Trophoblast cell (in vitro differentiated cells and primary cell): ENCODE data around the gene ESR1.

Source experiments
- DNase-seq, 2 donors: peaks; one replicate each; pipeline ENCODE4 v3.0.0-alpha.2; 2016
- H2AFZ ChIP-seq: 2 replicates; pipeline ENCODE4 v1.6.1; 2013; ENCODE audit warnings: low read length, moderate library complexity, mild to moderate bottlenecking; ENCODE audit not compliant: insufficient read depth, poor library complexity
- H2AK5ac ChIP-seq: 2 replicates; pipeline ENCODE4 v1.6.1; 2013; ENCODE audit warnings: mild to moderate bottlenecking, low read length
- H2BK120ac ChIP-seq: 2 replicates; pipeline ENCODE4 v1.6.1; 2013; ENCODE audit warnings: low read length, mild to moderate bottlenecking, moderate library complexity; ENCODE audit not compliant: insufficient read depth, poor library complexity
- H2BK12ac ChIP-seq: 2 replicates; pipeline ENCODE4 v1.6.1; 2013; ENCODE audit warnings: mild to moderate bottlenecking, low read length, moderate library complexity
- H2BK5ac ChIP-seq: 2 replicates; pipeline ENCODE4 v1.6.1; 2013; ENCODE audit warnings: low read length, low read depth, moderate library complexity, mild to moderate bottlenecking; ENCODE audit not compliant: poor library complexity
- H3K14ac ChIP-seq: 2 replicates; pipeline ENCODE4 v1.6.1; 2013; ENCODE audit warnings: mild to moderate bottlenecking, low read length
- H3K18ac ChIP-seq: 2 replicates; pipeline ENCODE4 v1.6.1; 2013; ENCODE audit warnings: mild to moderate bottlenecking, low read length
- H3K23ac ChIP-seq: 2 replicates; pipeline ENCODE4 v1.6.1; 2013; ENCODE audit warnings: low read length
- H3K27ac ChIP-seq: 2 replicates; pipeline ENCODE4 v1.5.1; 2013; ENCODE audit warnings: low read depth, mild to moderate bottlenecking, inconsistent platforms, low read length, moderate library complexity
- H3K27me3 ChIP-seq: 2 replicates; pipeline ENCODE4 v1.6.1; 2013; ENCODE audit warnings: inconsistent platforms, mild to moderate bottlenecking, low read length, moderate library complexity; ENCODE audit not compliant: insufficient read depth
- H3K36me3 ChIP-seq, 2 experiments: 1 replicate in 1 of 2; 2 replicates in 1 of 2; pipeline ENCODE4 v1.6.1; 2013; ENCODE audit warnings: low read length in 2 of 2, mild to moderate bottlenecking in 2 of 2, moderate library complexity in 1 of 2; ENCODE audit not compliant: insufficient read depth in 2 of 2, control insufficient read depth in 1 of 2
- H3K4ac ChIP-seq: 2 replicates; pipeline ENCODE4 v1.6.1; 2013; ENCODE audit warnings: low read depth, mild to moderate bottlenecking, low read length, moderate library complexity
- H3K4me1 ChIP-seq, 2 experiments: 1 replicate in 1 of 2; 2 replicates in 1 of 2; pipeline ENCODE4 v1.6.1; 2013; ENCODE audit warnings: low read length in 2 of 2, mild to moderate bottlenecking in 2 of 2, moderate library complexity in 1 of 2; ENCODE audit not compliant: insufficient read depth in 2 of 2, control insufficient read depth in 1 of 2
- H3K4me2 ChIP-seq: 2 replicates; pipeline ENCODE4 v1.6.1; 2013; ENCODE audit warnings: inconsistent platforms, mild to moderate bottlenecking, low read length, moderate library complexity
- H3K4me3 ChIP-seq: 2 replicates; pipeline ENCODE4 v1.5.1; 2013; ENCODE audit warnings: mild to moderate bottlenecking, low read depth, low read length, inconsistent platforms
- H3K79me1 ChIP-seq: one replicate; pipeline ENCODE4 v1.6.1; 2013; ENCODE audit warnings: low read length
- H3K79me2 ChIP-seq: 2 replicates; pipeline ENCODE4 v1.6.1; 2013; ENCODE audit warnings: low read length, mild to moderate bottlenecking; ENCODE audit not compliant: control insufficient read depth, insufficient read depth, poor library complexity
- H3K9ac ChIP-seq: 2 replicates; pipeline ENCODE4 v1.6.1; 2013; ENCODE audit warnings: mild to moderate bottlenecking, low read length
- H3K9me3 ChIP-seq: 2 replicates; pipeline ENCODE4 v1.6.1; 2013; ENCODE audit warnings: low read depth, mild to moderate bottlenecking, control low read depth, inconsistent platforms, low read length; ENCODE audit not compliant: insufficient read depth
- H4K12ac ChIP-seq: 2 replicates; pipeline ENCODE4 v1.6.1; 2013; ENCODE audit warnings: low read depth, mild to moderate bottlenecking, low read length, moderate library complexity
- H4K8ac ChIP-seq: 2 replicates; pipeline ENCODE4 v1.6.1; 2013; ENCODE audit warnings: low read depth, mild to moderate bottlenecking, low read length, moderate library complexity
- H4K91ac ChIP-seq: one replicate; pipeline ENCODE4 v1.6.1; 2013; ENCODE audit warnings: low read depth, mild to moderate bottlenecking, low read length, moderate library complexity
- WGBS: extraction: QIAGEN DNeasy Blood & Tissue Kit; methylation state at CpG from one replicate; pipeline ENCODE4 v1.1.7; 2013; ENCODE audit warnings: missing lambda C conversion rate; ENCODE audit not compliant: insufficient read length, insufficient coverage; ENCODE audit errors: extremely low coverage; 5-methylcytosine and 5-hydroxymethylcytosine counted together

Gene ESR1

GRCh38 chr6:151916075-151916474 is 108.6 kb downstream of the ESR1 start:
- Histone ChIP-seq H3K36me3 (no peaks in the 10 kb centered on the region), H3K79me2 (no peaks in the 10 kb centered on the region), H2BK5ac (no peak overlapping the region), H4K8ac (no peak overlapping the region), H3K14ac (no peak overlapping the region), H3K23ac (no peak overlapping the region), H2AK5ac (no peak overlapping the region), H3K4me3 (no peak overlapping the region), H3K79me1 (no peaks in the 10 kb centered on the region), H3K4ac (no peak overlapping the region), H3K9ac (no peak overlapping the region), H4K12ac (no peak overlapping the region), H4K91ac (no peak overlapping the region), H2AFZ (no peak overlapping the region), H2BK120ac (no peak overlapping the region), H3K4me2 (no peak overlapping the region), H2BK12ac (no peak overlapping the region), H3K18ac (no peak overlapping the region), H3K9me3 (no peaks in the 10 kb centered on the region), H3K27ac (no peak overlapping the region), H3K27me3 (no peaks in the 10 kb centered on the region), H3K4me1 (no peaks in the 10 kb centered on the region)
- WGBS, result no CpG with 5 or more reads among the region's 3 CpGs
- DNase-seq, result peak in 1 of 2 donors; percentile 64

GRCh38 chr6:151916680-151917164 is 109.2 kb downstream of the ESR1 start:
- Histone ChIP-seq H3K4me3 (no peak overlapping the region), H4K12ac (no peak overlapping the region), H3K79me1 (no peaks in the 10 kb centered on the region), H3K27me3 (no peaks in the 10 kb centered on the region), H2AK5ac (no peak overlapping the region), H3K9ac (no peak overlapping the region), H3K9me3 (no peaks in the 10 kb centered on the region), H2AFZ (no peak overlapping the region), H3K36me3 (no peaks in the 10 kb centered on the region), H2BK12ac (no peak overlapping the region), H2BK5ac (no peak overlapping the region), H3K18ac (no peak overlapping the region), H3K4me2 (no peak overlapping the region), H4K91ac (no peak overlapping the region), H3K14ac (no peak overlapping the region), H3K4ac (no peak overlapping the region), H3K23ac (no peak overlapping the region), H2BK120ac (no peak overlapping the region), H3K79me2 (no peaks in the 10 kb centered on the region), H3K27ac (no peak overlapping the region), H4K8ac (no peak overlapping the region), H3K4me1 (no peaks in the 10 kb centered on the region)
- no CpG with 5 or more reads among the region's 3 CpGs for WGBS
- peak; percentile 56 to 82 for DNase-seq

GRCh38 chr6:151917531-151918329 is 110.2 kb downstream of the ESR1 start:
- no peak overlapping the region for H4K8ac ChIP-seq
- H3K27ac ChIP-seq, result no peak overlapping the region
- H3K36me3 ChIP-seq, result no peaks in the 10 kb centered on the region
- no CpG with 5 or more reads among the region's 6 CpGs for WGBS
- H3K4me1 ChIP-seq, result no peaks in the 10 kb centered on the region
- no peak overlapping the region for H2BK12ac ChIP-seq
- H2BK5ac ChIP-seq, result no peak overlapping the region
- no peak overlapping the region for H3K14ac ChIP-seq
- no peak overlapping the region for H2BK120ac ChIP-seq
- no peak overlapping the region for H2AFZ ChIP-seq
- no peak overlapping the region for H4K12ac ChIP-seq
- H3K9ac ChIP-seq, result no peak overlapping the region
- H2AK5ac ChIP-seq, result no peak overlapping the region
- no peaks in the 10 kb centered on the region for H3K79me2 ChIP-seq
- no peak overlapping the region for H4K91ac ChIP-seq
- no peak overlapping the region for H3K23ac ChIP-seq
- H3K9me3 ChIP-seq, result no peaks in the 10 kb centered on the region
- no peak overlapping the region for H3K18ac ChIP-seq
- no peak overlapping the region for H3K4me2 ChIP-seq
- H3K4me3 ChIP-seq, result no peak overlapping the region
- H3K27me3 ChIP-seq, result no peaks in the 10 kb centered on the region
- peak; percentile 16 to 71 for DNase-seq
- no peaks in the 10 kb centered on the region for H3K79me1 ChIP-seq
- no peak overlapping the region for H3K4ac ChIP-seq

GRCh38 chr6:151940307-151940706 is 132.8 kb downstream of the ESR1 start:
- no peak overlapping the region for H3K4me3 ChIP-seq
- H2AK5ac ChIP-seq, result no peak overlapping the region
- H2BK120ac ChIP-seq, result no peak overlapping the region
- no peak overlapping the region for H2BK5ac ChIP-seq
- H3K14ac ChIP-seq, result no peak overlapping the region
- H3K9me3 ChIP-seq, result no peaks in the 10 kb centered on the region
- no peak overlapping the region for H3K4me2 ChIP-seq
- no peak overlapping the region for H4K91ac ChIP-seq
- H4K12ac ChIP-seq, result no peak overlapping the region
- no peak overlapping the region for H3K23ac ChIP-seq
- H4K8ac ChIP-seq, result no peak overlapping the region
- H2AFZ ChIP-seq, result no peak overlapping the region
- H3K79me2 ChIP-seq, result no peaks in the 10 kb centered on the region
- no peaks in the 10 kb centered on the region for H3K79me1 ChIP-seq
- DNase-seq, result no peak
- H3K27me3 ChIP-seq, result no peaks in the 10 kb centered on the region
- no peaks in the 10 kb centered on the region for H3K36me3 ChIP-seq
- no peak overlapping the region for H3K9ac ChIP-seq
- H3K4me1 ChIP-seq, result no peaks in the 10 kb centered on the region
- H3K18ac ChIP-seq, result no peak overlapping the region
- no peak overlapping the region for H3K4ac ChIP-seq
- H2BK12ac ChIP-seq, result no peak overlapping the region
- no CpG with 5 or more reads among the region's 3 CpGs for WGBS
- H3K27ac ChIP-seq, result no peak overlapping the region
